Epithelial cell of prostate (primary cell): Measurements from ENCODE around the gene TFEB.
A peak's percentile ranks its signal among the peaks of the same experiment; 100 is the strongest.
"Not testable (repeated sequence)": the region's sequence is repeated elsewhere in the genome, so short reads cannot be mapped to it uniquely, and the experiment has no call there.

Experiments
- DNase-seq: peaks from one replicate; pipeline ENCODE4 v3.0.0-alpha.2; 2011; ENCODE audit warnings: low read depth, low spot score
- H3K27ac ChIP-seq: fragments of 450-650 bp; 2 replicates; pipeline ENCODE4 v1.5.1; 2017; ENCODE audit warnings: mild to moderate bottlenecking

The TFEB gene

DNA sequence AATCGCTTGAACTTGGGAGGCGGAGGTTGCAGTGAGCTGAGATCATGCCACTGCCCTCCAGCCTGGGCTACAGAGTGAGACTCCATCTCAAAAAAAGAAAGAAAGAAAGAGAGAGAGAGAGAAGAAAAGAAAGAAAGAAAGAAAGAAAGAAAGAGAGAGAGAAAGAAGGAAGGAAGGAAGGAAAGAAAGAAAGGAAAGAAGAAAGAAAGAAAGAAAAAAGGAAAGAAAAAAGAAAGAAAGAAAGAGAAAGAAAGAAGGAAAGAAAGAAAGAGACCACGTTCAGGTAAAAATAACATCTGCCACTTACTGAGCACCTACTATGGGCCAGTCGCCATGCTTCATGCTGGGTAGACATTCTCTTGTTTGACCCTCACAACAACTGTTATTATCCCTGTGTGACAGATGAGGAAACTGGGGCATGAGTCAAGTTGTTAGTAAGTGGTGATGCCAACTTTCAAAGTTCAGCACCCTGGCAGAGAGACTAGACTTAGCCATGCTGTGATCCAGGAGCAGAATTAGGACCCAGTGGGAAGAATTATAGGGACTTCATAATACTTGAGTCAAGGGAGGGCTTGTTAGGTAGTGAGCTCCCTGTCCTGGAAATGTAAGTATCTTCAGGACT, 30.7 kb upstream of the TFEB start:
- DNase-seq, H3K27ac ChIP-seq: not testable (repeated sequence)

DNA sequence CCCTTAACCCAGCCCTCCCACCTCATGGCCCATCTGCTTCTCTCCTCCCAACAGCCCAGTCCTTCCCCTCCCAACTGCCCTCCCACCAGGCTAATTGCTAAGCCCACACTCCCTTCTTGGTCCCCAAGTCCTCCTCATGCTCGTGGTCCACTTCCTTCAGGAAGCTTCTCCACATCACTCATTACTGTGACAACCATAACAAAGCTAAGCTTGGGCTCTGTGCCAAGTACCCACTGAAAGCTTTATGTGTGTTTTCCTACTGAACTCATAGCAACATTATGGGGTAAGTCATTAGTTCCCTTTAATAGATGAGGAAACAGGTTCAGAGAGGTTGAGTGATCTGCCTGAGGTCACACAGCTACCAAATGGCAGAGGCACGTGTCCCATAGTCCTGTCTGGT, 28.1 kb upstream of the TFEB start:
- DNase-seq, result no peak
- no peak overlapping the region for H3K27ac ChIP-seq

- no peak overlapping the region for H3K27ac ChIP-seq
- DNase-seq, result no peak
These were observed 24.6 kb upstream of the TFEB start for GRCh38 chr6:41759905-41760579.

DNA sequence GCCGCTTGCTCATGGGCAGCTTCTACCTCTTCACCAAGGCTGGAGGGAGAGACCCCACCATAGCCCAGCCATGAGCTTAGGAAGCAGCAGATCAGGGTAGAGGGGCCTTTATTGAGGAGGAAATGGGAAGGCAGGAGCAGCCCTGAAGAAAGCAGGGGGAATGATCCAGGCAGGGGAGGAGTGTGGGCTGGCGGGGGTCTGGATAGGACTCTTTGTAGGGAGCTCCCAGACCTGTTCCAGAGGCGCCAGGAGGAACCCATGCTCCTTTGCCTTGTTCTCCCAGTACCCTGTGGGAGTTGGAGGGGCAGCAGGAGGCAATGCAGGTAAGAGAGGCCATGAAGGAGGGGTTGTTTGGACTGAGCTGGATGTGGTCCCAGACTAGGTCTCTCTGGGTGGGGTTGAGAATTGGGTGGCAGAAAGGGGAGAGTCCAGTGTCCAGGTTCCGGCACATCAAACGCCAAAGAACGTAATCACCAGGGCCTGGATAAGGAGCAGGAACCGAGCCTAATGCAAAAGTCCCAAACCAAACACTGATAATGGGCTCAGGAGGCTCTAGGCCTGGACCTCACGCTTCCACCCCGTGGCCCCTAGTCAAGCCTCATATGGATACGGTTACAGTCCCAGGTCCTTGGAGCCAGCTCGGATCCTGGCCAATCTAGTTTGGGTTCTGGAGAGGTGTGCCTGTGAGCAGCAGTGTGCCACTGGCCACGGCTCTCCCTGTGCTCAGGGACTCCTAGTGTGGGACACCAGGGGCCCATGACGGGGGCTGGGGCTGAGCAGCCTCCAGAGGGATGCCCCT, 23.9 kb upstream of the TFEB start:
- H3K27ac ChIP-seq, result no peak overlapping the region
- no peak for DNase-seq

- DNase-seq, result no peak
- H3K27ac ChIP-seq, result no peak overlapping the region
These were observed 23.2 kb upstream of the TFEB start for GRCh38 chr6:41758641-41759035.

GRCh38 chr6:41757931-41758640, 22.7 kb upstream of the TFEB start:
- no peak for DNase-seq
- no peak overlapping the region for H3K27ac ChIP-seq

DNA sequence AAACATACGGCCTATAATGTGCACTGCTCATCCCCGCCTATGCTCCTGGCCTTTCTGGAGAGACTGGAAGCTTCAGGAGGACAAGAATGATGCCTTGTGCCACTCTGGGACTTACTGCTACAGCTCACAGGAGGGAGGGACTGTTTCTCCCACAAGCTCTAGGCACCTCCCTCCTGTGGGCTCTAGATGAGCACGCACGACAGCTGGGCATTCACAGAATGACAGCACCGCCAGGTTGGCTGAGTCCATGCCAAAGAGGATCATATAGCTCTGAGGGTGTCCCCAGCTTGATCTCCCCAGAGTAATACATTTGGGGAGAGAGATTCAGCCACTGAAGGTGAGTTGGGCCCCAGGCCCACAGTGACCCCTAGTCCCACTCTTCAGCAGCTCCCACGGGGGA, 21.9 kb upstream of the TFEB start:
- no peak overlapping the region for H3K27ac ChIP-seq
- no peak for DNase-seq

DNA sequence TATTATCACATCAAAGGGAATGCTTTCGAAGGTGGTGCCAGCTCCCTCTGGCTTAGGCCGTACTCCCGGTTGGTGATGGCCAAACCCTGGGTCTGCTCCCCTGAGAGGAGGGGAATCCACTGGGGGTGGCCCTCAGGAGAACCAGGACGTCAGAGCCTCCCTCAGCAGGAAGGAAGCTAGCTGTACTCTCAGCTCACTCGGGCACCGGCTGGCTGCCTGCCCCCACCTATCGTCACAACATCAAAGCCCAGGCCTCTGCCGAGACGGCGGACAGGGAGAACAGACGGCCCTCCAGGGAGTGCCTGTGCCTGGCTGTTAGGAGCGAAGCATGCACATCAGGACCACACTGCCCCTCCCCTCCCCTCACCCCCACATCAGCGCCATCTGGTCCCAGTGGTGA, 20.9 kb upstream of the TFEB start:
- H3K27ac ChIP-seq, result no peak overlapping the region
- no peak for DNase-seq

DNA sequence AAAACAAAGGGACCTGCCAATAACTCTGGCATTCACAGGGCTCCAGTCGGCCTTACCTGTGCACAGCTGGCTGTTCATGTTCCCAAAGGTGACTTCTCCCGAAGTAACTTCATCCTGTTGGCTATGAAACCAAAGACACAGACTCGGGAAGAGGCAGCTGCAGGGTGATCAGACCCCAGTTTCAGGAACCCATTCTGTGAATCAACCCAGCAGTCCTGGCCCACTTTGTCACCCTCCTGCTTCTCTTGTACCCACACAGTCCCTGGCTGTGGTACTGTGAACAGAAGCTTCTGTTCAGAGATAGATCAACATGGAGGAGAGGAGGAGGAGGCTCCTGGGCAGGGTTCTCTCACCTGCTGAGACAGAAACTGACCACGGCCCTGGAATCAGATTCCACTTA, 20.5 kb upstream of the TFEB start:
- DNase-seq, result no peak
- H3K27ac ChIP-seq, result no peak overlapping the region

DNA sequence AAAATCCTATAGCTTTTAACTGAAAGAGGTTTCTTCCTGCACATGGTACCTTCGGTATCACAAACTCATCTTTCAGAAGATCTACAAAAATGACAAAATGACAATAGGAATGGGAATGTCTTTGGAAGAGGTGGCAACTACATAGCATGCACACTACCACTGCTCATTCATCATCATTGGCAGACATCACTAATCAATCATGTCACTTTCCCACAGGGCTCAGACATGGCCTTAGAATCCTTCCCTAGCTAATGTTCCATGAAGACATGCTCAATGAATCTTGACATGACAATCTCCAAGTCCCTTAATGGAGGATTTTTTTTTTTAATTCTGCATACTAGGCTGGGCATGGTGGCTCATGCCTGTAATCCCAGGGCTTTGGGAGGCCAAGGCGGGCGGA, 15.0 kb upstream of the TFEB start:
- no peak overlapping the region for H3K27ac ChIP-seq

GRCh38 chr6:41748542-41748941, 13.1 kb upstream of the TFEB start:
- H3K27ac ChIP-seq, result no peak overlapping the region
- DNase-seq, result no peak

More for the DNA sequence above, 15.0 kb upstream of the TFEB start:
- no peak for DNase-seq

- no peak overlapping the region for H3K27ac ChIP-seq
- DNase-seq, result no peak
These were observed 12.7 kb upstream of the TFEB start for GRCh38 chr6:41748102-41748477.

DNA sequence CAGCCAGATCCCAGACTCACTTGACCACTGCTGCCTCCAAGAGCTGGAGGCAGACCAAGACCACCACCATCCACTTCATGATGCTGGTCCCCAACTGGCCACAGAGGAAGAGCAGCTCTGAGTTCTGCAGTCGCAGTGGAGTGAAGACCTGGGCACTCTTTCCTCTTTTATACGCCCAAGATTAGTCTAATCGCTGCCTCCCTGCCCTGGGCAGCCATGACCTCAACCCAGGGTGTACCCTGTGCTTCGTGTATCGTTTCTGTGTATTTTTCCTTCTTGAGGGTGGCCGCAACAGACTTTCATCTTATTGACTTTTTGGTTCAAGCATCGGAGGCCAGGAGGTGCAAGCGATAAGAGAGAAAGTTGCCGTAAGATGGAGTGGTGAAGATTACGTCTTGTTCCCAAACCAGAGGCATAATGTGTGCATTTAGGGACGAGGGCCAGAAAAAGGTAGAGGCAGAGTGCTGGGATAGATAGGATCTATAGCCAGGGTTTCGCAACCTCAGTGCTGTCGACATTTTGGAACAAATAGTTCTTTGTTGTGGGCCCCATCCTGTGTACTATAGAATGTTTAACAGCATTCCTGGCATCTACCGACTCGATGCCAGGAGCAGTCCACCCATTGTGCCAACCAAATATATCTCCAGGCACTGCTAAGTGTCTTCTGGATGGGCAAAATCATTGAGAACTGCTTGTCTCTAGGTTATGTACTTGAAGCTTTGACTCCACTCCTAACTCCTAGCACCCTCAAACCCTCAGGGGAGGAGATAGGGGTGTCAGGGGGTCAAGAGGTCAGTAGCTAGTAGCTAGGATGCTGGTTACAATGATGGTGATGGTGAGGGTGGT, 12.1 kb upstream of the TFEB start, which contains the start of gene PGC:
PGC (minus strand) TSS at position 142 of the 846 bp plus-strand sequence; CDS start at position 79, 63 bp downstream.
- no peak within 1 kb of the TSS for H3K27ac ChIP-seq
- DNase-seq, result no peak

DNA sequence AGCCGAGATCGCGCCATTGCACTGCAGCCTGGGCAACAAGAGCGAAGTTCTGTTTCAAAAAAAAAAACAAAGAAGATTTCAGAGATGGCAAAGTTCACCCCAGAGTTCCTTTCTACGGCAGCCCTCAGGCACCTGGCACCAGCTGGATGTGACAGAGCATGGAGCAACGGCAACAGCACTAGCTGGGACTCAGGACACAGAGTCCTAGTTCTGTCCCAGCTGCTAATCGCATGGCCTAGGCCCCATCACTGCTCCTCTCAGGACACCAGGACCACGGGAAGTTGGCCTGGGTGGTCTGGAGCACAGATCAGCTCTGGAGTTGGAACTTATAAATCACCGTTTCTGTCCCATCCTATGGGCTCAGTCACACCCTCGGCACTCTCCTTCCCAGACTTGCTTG, 10.7 kb upstream of the TFEB start:
- no peak for DNase-seq

DNA sequence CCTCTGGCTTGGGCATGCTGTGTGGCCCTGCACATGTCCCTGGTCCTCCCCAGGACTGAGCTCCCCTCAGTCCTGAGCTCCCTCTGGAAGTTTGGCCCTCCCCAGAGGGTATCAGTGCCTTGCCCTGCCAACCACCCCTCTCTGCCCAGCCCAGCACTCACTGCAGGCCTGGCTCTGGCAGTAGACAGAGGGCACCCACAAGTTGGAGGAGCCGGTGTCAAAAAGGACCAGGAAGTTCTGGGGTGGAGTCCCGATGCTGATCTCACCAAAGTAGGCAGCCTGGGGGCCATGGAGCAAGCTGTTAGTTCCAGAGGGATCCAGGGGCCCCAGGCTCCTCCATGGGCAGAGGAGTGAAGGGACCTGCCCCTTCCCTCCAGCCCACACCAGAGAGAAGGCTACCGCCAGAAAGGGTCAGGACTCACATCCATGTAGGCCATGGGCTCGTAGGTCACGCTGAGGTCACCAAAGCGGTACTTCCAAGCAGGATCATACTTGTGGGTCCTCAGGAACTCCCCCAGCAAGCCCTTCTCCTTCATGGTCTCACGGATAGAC, 8.9 kb upstream of the TFEB start:
- H3K27ac ChIP-seq, result no peak overlapping the region
- no peak for DNase-seq

More for the DNA sequence above, 10.7 kb upstream of the TFEB start:
- H3K27ac ChIP-seq, result no peak overlapping the region

- no peak for DNase-seq
- H3K27ac ChIP-seq, result no peak overlapping the region
These were observed 8.2 kb upstream of the TFEB start for GRCh38 chr6:41743406-41744235.

DNA sequence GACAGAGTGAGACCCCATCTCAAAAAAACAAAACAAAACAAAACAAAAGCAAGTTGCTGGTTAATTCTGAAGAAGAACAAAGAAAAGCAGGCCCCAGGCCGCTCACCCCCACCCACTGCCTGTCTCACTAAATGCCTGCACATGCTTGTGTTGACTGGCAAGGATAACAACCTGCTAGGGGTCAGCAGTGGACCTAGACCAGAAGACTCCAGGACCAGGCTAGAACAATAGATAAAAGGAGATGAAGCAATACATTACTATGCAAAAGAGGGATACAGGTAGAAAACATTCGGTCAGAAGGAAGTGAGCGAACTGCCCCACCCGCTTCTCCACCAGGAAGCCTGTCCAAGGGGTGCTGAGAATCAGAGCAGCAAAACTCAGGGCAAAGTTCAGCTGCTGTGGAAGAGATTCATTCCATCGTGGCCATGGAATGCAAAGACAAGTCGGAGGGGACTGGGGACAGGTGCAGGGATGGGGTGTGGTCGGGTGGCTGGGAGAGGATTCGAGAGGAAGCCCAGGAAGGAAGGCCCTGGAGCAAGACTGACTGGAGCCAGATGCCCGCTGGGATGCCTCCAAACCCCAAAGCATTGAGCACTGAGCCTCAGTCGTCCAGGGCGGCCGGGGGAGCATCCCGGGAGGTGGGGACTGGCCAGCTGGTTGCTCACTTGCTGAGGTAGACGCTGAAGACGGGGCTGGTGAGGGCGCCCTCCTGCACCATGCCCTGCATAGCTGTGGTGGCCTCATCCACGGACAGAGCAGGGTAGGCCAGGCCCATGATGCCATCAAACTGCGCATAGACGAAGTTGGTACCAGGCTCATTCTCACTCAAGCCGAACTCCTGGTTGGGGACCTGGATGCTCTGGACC, 6.5 kb upstream of the TFEB start:
- H3K27ac ChIP-seq, result peak overlapping the region; percentile 27
- DNase-seq, result no peak
